Epithelial cell of proximal tubule (primary cell): ENCODE measurements around the gene CANX. TPM values are rescaled to one million over a fixed set of nuclear protein-coding genes. Genes with fewer than 3 reads are reported as not detected.

Source experiments
- DNase-seq: peaks from one replicate; pipeline ENCODE4 v3.0.0-alpha.2; 2011; ENCODE audit warnings: low read depth
- H3K4me3 ChIP-seq: 2 replicates; pipeline ENCODE4 v1.5.1; 2011; ENCODE audit warnings: low read depth, mild to moderate bottlenecking, low read length
- CTCF ChIP-seq: conservative IDR thresholded peaks from 2 replicates; pipeline ENCODE4 v1.5.1; 2012; ENCODE audit warnings: low read depth, mild to moderate bottlenecking, low read length
- total RNA-seq: library from RNA; depleted of rRNA; stranded (reverse); fragments of >200 nt; gene quantifications from 2 replicates; pipeline ENCODE4 v1.2.3, GENCODE V29; 2015

CANX gene
- total RNA-seq, 1 donor from 2014 or later, result 467 TPM

- TF ChIP-seq CTCF, result no peak
- H3K4me3 ChIP-seq, result no peak overlapping the region
- no peak for DNase-seq
Observed at GRCh38 chr5:179762781-179763176, 64.0 kb downstream of the CANX start.

GRCh38 chr5:179763215-179763945 is 64.6 kb downstream of the CANX start:
- peak; percentile 86 for TF ChIP-seq CTCF
- no peak overlapping the region for H3K4me3 ChIP-seq
- DNase-seq, result peak; percentile 49

DNA sequence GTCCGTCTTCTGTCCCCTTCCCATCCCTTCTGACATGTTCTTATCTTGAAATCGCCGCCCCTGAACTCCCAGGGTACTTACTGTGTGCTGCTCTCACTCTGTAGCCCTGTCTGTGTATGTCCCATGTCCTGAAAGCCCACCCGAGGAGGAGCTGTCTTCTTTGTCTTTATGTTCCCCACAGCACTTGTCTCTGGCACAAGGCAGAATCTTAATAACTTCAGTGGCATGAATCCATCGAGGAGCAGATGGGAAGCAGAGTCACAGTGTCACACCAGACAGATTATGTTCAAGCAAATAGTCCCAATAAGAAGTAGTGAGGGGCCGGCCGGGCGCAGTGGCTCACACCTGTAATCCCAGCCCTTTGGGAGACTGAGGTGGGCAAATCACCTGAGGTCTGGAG is 65.3 kb downstream of the CANX start:
- H3K4me3 ChIP-seq, result no peak overlapping the region
- DNase-seq, result no peak
- no peak for TF ChIP-seq CTCF

DNA sequence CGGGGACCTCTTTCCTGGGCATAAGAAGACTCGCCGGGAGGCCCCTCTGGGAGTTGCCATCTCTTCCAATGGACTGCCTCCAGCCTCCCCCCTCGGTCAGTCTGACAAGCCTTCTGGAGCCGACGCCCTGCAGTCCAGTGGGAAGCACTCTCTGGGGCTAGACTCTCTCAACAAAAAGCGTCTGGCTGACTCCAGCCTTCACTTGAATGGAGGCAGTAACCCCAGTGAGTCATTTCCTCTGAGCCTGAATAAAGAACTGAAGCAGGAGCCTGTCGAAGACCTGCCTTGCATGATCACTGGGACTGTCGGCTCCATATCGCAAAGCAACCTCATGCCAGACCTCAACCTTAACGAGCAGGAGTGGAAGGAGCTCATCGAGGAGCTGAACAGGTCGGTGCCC is 66.6 kb downstream of the CANX start:
- no peak for DNase-seq
- no peak for TF ChIP-seq CTCF
- no peak overlapping the region for H3K4me3 ChIP-seq

DNA sequence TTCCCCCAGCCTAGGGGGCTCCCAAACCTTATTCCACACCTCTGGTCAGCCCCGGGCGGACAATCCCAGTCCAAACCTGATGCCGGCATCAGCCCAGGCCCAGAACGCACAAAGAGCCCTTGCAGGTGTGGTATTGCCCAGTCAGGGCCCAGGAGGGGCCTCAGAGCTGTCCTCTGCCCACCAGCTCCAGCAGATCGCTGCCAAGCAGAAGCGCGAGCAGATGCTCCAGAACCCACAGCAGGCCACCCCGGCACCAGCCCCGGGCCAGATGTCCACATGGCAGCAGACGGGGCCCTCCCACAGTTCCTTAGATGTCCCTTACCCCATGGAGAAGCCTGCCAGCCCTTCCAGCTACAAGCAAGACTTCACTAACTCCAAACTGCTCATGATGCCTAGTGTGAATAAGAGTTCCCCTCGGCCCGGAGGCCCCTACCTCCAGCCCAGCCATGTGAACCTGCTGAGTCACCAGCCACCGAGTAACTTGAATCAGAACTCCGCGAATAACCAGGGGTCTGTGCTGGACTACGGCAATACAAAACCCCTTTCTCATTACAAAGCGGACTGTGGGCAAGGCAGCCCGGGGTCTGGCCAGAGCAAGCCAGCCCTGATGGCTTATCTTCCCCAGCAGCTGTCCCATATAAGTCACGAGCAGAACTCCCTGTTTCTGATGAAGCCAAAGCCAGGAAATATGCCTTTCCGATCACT is 67.4 kb downstream of the CANX start:
- no peak for TF ChIP-seq CTCF
- DNase-seq, result no peak
- peak overlapping the region; percentile 34 for H3K4me3 ChIP-seq

DNA sequence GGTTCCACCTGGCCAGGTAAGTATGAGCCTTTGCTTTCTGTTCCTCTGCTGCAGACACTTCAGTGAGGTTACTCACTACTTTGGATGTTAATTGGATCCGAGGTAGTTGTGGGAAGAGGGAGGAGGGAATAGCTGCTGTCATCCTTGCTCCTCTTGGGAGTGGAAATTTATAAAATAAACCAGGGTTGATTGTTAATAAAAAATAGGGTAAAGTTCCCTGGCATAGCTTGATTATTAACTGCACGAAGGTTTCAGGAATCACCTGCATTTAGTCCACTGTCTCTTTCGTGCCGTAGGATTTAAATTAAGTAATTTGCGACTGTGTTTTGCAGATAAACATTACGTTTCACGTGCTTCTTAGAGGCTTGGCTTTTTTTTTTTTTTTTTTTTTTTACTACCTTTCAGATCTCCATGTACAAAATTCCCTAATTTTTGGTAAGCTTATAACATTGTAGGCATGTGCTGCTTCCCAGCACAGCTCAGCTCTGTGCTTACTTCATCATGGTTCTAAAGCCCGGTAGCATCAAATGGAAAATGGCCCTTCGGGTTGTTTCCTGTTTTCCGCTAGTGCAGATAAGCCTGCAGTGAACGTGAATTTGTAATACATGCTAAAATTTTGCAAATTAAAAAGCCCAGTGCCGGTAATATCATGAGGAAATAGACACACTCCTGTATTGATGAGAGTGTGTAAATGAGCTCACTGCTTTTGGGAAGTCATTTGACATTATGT is 68.1 kb downstream of the CANX start:
- no peak for TF ChIP-seq CTCF
- no peak for DNase-seq
- H3K4me3 ChIP-seq, result peak overlapping the region; percentile 34
